HEK293 (cell line): ENCODE data around the gene RCSD1.
A peak's percentile ranks its signal among the peaks of the same experiment; 100 is the strongest.

ENCODE experiments used
- CTCF ChIA-PET: fragments of 350-600 bp; formaldehyde crosslinking; extraction: SDS; loops from one replicate; lab custom pipeline; 2021; ENCODE audit warnings: antibody characterized with exemption; lab: Yijun Ruan, JAX
- POLR2A ChIA-PET: fragments of 300-600 bp; formaldehyde crosslinking; extraction: SDS; loops from one replicate; lab custom pipeline; 2020; ENCODE audit warnings: antibody characterized with exemption, inconsistent platforms; lab: Yijun Ruan, JAX
- H3K27ac ChIP-seq: fragments of 200-500 bp; sonication (Bioruptor generic); 2 replicates; pipeline ENCODE4 v1.5.1; 2014; ENCODE audit warnings: low read depth, low read length, control low read depth, inconsistent platforms; ENCODE audit errors: extremely low read depth
- H3K36me3 ChIP-seq, 2 experiments: fragments of 200-500 bp in 1 of 2; sonication (Bioruptor generic) in 1 of 2; 1 replicate in 1 of 2; 2 replicates in 1 of 2; pipeline ENCODE4 v1.5.1; 2014 to 2017; ENCODE audit warnings: inconsistent platforms in 2 of 2, low read length in 2 of 2; ENCODE audit not compliant: control insufficient read depth in 2 of 2, insufficient read depth in 1 of 2
- H3K4me1 ChIP-seq: fragments of 200-500 bp; sonication (Bioruptor generic); 2 replicates; pipeline ENCODE4 v1.5.1; 2014; ENCODE audit warnings: mild to moderate bottlenecking, low read length, inconsistent platforms; ENCODE audit not compliant: control insufficient read depth, insufficient read depth
- H3K4me3 ChIP-seq: 2 replicates; pipeline ENCODE4 v1.5.1; 2011; ENCODE audit warnings: low read depth, mild to moderate bottlenecking, control low read depth, low read length, moderate library complexity
- H3K9me3 ChIP-seq: fragments of 200-500 bp; sonication (Bioruptor generic); 2 replicates; pipeline ENCODE4 v1.5.1; 2014; ENCODE audit warnings: low read depth, low read length, inconsistent platforms; ENCODE audit not compliant: control insufficient read depth, insufficient read depth
- FEZF1 ChIP-seq: fragments of 450-650 bp; formaldehyde crosslinking; IDR thresholded peaks from 2 replicates; pipeline ENCODE4 v1.5.1; 2016; ENCODE audit warnings: missing biosample characterization, missing genetic modification characterization
- KLF7 ChIP-seq: fragments of 450-650 bp; formaldehyde crosslinking; IDR thresholded peaks from 2 replicates; pipeline ENCODE4 v1.5.1; 2016; ENCODE audit warnings: missing biosample characterization, missing genetic modification characterization, borderline replicate concordance
- PATZ1 ChIP-seq: fragments of 450-650 bp; formaldehyde crosslinking; IDR thresholded peaks from 2 replicates; pipeline ENCODE4 v1.5.1; 2016; ENCODE audit warnings: missing biosample characterization, missing genetic modification characterization
- PRDM1 ChIP-seq: fragments of 450-650 bp; formaldehyde crosslinking; IDR thresholded peaks from 2 replicates; pipeline ENCODE4; 2016; ENCODE audit warnings: missing biosample characterization, missing genetic modification characterization
- SP7 ChIP-seq: fragments of 450-650 bp; formaldehyde crosslinking; IDR thresholded peaks from 2 replicates; pipeline ENCODE4 v1.5.1; 2016; ENCODE audit warnings: missing biosample characterization, missing genetic modification characterization
- ZBTB48 ChIP-seq: fragments of 450-650 bp; formaldehyde crosslinking; IDR thresholded peaks from 2 replicates; pipeline ENCODE4 v1.5.1; 2016; ENCODE audit warnings: missing biosample characterization, missing genetic modification characterization
- ZNF10 ChIP-seq: fragments of 450-650 bp; formaldehyde crosslinking; IDR thresholded peaks from 2 replicates; pipeline ENCODE4 v1.5.1; 2017; ENCODE audit warnings: missing biosample characterization, missing genetic modification characterization
- ZNF121 ChIP-seq: fragments of 450-650 bp; formaldehyde crosslinking; IDR thresholded peaks from 2 replicates; pipeline ENCODE4 v1.5.1; 2016; ENCODE audit warnings: missing biosample characterization, missing genetic modification characterization
- ZNF174 ChIP-seq: fragments of 450-650 bp; formaldehyde crosslinking; IDR thresholded peaks from 2 replicates; pipeline ENCODE4 v1.5.0; 2017; ENCODE audit warnings: missing biosample characterization, mild to moderate bottlenecking, missing genetic modification characterization
- ZNF211 ChIP-seq: fragments of 450-650 bp; formaldehyde crosslinking; IDR thresholded peaks from 2 replicates; pipeline ENCODE4 v1.5.1; 2016; ENCODE audit warnings: low read depth, missing biosample characterization, missing genetic modification characterization
- ZNF335 ChIP-seq: fragments of 450-650 bp; formaldehyde crosslinking; conservative IDR thresholded peaks from 2 replicates; pipeline ENCODE4 v1.5.1; 2016; ENCODE audit warnings: missing biosample characterization, missing genetic modification characterization
- ZNF416 ChIP-seq: fragments of 450-650 bp; formaldehyde crosslinking; IDR thresholded peaks from 2 replicates; pipeline ENCODE4 v1.5.1; 2016; ENCODE audit warnings: missing biosample characterization, missing genetic modification characterization
- ZNF426 ChIP-seq: fragments of 450-650 bp; formaldehyde crosslinking; IDR thresholded peaks from 2 replicates; pipeline ENCODE4 v1.5.1; 2017; ENCODE audit warnings: missing biosample characterization, missing genetic modification characterization, mild to moderate bottlenecking, inconsistent platforms, moderate library complexity
- ZNF549 ChIP-seq: fragments of 450-650 bp; IDR thresholded peaks from 2 replicates; pipeline ENCODE4 v1.5.1; 2018; ENCODE audit warnings: missing biosample characterization, missing genetic modification characterization, mild to moderate bottlenecking, inconsistent platforms, moderate library complexity
- ZNF580 ChIP-seq: fragments of 450-650 bp; formaldehyde crosslinking; IDR thresholded peaks from 2 replicates; pipeline ENCODE4 v1.5.1; 2016; ENCODE audit warnings: missing biosample characterization, missing genetic modification characterization
- ZNF791 ChIP-seq: fragments of 450-650 bp; formaldehyde crosslinking; IDR thresholded peaks from 2 replicates; pipeline ENCODE4 v1.5.1; 2016; ENCODE audit warnings: missing biosample characterization, missing genetic modification characterization
- ZSCAN30 ChIP-seq: fragments of 450-650 bp; IDR thresholded peaks from 2 replicates; pipeline ENCODE4 v1.5.1; 2018; ENCODE audit warnings: missing biosample characterization, mild to moderate bottlenecking, missing genetic modification characterization, moderate library complexity
- TF ChIP-seq, protein P1 (sequence below): fragments of 450-650 bp; formaldehyde crosslinking; IDR thresholded peaks from 2 replicates; pipeline ENCODE4 v1.5.1; 2016; ENCODE audit warnings: missing biosample characterization, missing genetic modification characterization, low read depth
- TF ChIP-seq, protein P2 (sequence below): fragments of 450-650 bp; formaldehyde crosslinking; IDR thresholded peaks from 2 replicates; pipeline ENCODE4 v1.5.1; 2016; ENCODE audit warnings: missing biosample characterization, missing genetic modification characterization
- TF ChIP-seq, protein P3 (sequence below): fragments of 450-650 bp; formaldehyde crosslinking; IDR thresholded peaks from 2 replicates; pipeline ENCODE4 v1.5.1; 2016; ENCODE audit warnings: missing biosample characterization, missing genetic modification characterization
- TF ChIP-seq, protein P4 (sequence below): fragments of 450-650 bp; formaldehyde crosslinking; IDR thresholded peaks from 2 replicates; pipeline ENCODE4 v1.5.1; 2016; ENCODE audit warnings: missing biosample characterization, missing genetic modification characterization, low read depth
- TF ChIP-seq, protein P5 (sequence below): IDR thresholded peaks from 2 replicates; pipeline ENCODE4 v1.6.1; 2011; ENCODE audit warnings: mild to moderate bottlenecking, low read depth, low read length, borderline replicate concordance

The RCSD1 gene

DNA sequence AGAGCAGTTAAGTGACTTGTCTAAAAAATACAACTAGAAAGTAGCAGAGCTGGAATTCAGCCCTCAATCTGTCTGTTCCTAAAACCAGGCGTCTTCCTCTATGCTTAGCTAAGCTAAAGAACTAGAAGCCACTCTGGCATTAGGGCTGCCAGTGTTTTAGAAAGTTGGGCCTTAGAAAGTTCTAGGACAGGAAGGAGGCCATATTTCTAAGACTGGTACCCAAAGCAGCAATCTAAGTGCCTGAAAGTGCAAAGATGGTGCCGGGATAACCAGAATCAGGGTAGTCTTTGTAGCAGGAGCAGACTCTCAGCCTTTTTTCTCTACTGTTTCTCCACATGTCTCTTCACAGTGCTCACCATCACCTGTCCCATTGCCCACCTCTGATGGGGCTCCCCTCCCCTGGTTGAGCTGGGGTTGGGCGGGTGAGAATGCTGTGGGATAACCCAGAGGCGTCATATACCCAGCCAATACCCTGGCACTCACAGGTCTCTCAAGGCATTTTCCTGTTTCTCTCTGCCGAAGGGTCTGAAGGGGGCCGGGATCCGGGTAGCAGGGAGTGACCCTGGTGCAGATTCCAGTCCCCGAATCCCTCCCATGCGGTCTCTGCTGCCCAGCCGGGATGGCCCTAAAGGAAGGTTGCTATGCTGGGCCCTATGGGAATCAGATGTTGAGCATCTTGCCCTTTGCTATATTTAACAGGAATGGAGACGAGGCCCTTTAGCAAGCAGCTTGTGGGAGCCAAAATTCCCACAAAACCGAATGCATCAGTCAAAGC, 1.1 kb upstream of the RCSD1 start (continued):
- TF ChIP-seq, protein P1, sequence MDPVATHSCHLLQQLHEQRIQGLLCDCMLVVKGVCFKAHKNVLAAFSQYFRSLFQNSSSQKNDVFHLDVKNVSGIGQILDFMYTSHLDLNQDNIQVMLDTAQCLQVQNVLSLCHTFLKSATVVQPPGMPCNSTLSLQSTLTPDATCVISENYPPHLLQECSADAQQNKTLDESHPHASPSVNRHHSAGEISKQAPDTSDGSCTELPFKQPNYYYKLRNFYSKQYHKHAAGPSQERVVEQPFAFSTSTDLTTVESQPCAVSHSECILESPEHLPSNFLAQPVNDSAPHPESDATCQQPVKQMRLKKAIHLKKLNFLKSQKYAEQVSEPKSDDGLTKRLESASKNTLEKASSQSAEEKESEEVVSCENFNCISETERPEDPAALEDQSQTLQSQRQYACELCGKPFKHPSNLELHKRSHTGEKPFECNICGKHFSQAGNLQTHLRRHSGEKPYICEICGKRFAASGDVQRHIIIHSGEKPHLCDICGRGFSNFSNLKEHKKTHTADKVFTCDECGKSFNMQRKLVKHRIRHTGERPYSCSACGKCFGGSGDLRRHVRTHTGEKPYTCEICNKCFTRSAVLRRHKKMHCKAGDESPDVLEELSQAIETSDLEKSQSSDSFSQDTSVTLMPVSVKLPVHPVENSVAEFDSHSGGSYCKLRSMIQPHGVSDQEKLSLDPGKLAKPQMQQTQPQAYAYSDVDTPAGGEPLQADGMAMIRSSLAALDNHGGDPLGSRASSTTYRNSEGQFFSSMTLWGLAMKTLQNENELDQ = no peak
- TF ChIP-seq ZNF174 (tag by site-specific recombination) (no peak), ZNF211 (tag by site-specific recombination) (no peak), ZBTB48 (no peak), ZSCAN30 (tag by site-specific recombination) (no peak), ZNF10 (tag by site-specific recombination) (no peak), PRDM1 (no peak), ZNF416 (no peak), FEZF1 (tag by site-specific recombination) (no peak), ZNF121 (tag by site-specific recombination) (no peak), KLF7 (no peak)
- TF ChIP-seq, protein P2, sequence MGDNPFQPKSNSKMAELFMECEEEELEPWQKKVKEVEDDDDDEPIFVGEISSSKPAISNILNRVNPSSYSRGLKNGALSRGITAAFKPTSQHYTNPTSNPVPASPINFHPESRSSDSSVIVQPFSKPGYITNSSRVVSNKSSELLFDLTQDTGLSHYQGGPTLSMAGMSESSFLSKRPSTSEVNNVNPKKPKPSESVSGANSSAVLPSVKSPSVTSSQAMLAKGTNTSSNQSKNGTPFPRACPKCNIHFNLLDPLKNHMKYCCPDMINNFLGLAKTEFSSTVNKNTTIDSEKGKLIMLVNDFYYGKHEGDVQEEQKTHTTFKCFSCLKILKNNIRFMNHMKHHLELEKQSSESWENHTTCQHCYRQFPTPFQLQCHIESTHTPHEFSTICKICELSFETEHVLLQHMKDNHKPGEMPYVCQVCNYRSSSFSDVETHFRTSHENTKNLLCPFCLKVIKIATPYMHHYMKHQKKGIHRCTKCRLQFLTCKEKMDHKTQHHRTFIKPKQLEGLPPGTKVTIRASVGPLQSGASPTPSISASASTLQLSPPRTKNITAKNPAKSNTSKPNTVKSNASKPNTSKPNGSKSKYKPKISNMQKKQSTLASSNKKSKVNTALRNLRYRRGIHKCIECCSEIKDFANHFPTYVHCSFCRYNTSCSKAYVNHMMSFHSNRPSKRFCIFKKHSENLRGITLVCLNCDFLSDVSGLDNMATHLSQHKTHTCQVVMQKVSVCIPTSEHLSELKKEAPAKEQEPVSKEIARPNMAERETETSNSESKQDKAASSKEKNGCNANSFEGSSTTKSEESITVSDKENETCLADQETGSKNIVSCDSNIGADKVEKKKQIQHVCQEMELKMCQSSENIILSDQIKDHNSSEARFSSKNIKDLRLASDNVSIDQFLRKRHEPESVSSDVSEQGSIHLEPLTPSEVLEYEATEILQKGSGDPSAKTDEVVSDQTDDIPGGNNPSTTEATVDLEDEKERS (tag by site-specific recombination) = no peak
- TF ChIP-seq, protein P3, sequence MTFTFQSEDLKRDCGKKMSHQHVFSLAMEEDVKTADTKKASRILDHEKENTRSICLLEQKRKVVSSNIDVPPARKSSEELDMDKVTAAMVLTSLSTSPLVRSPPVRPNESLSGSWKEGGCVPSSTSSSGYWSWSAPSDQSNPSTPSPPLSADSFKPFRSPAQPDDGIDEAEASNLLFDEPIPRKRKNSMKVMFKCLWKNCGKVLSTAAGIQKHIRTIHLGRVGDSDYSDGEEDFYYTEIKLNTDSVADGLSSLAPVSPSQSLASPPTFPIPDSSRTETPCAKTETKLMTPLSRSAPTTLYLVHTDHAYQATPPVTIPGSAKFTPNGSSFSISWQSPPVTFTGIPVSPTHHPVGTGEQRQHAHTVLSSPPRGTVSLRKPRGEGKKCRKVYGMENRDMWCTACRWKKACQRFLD (tag by site-specific recombination) = no peak

DNA sequence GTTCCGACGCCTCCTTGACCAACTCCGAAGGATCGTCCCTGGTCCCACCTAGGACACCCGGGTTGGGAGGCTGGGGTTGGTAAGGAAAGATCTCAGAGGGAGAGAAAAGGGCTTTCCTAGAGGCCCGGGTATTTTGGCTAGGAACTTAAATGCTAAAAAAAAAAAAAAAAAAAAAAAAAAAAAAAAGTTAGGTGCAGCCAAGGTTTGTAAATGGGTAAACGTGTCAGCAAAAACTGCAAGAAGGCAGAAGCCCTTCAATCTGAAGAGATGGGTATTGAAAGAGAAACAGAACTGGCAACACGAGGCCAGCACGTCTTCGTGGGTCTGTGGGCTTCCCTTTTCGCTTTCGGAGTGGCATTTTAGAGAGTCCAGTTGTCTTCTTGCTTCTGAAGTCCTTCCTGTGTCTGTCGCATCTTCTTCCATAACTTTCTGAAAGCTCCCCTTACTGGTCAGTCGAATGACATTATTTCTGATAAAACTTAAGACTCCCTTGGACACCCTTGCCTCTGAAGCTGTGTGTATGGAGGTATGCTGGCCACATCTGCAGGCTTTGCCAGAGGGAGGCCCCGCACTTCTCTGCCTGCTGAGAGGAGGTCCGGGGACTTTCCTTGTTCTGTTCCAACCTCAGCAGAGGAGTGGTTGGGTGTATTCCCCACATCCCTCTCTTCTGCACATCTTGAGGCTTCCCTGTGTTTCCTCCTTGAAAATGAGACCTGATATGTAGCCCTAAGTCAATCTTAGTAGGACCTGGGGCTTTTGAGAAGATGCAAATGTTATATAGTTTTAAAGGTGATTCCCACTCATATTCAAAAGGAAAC, 745 bp downstream of the RCSD1 start:
- POLR2A ChIA-PET = no interaction called here
- Histone ChIP-seq H3K4me3 (peak overlapping the region; percentile 26; the same call in 1 of the 2 replicates), H3K4me1 (no peaks in the 10 kb centered on the region)

More for the DNA sequence above, 745 bp downstream of the RCSD1 start:
- Histone ChIP-seq H3K36me3 (no peaks in the 10 kb centered on the region), H3K9me3 (no peaks in the 10 kb centered on the region), H3K27ac (no peak overlapping the region)
- TF ChIP-seq ZNF426 (tag by site-specific recombination) (no peak), ZNF10 (tag by site-specific recombination) (no peak), ZNF580 (tag by site-specific recombination) (no peak), ZNF174 (tag by site-specific recombination) (no peak), ZNF549 (tag by site-specific recombination) (no peak), ZNF791 (tag by site-specific recombination) (no peak), ZNF335 (tag by site-specific recombination) (no peak), PATZ1 (tag by site-specific recombination) (no peak), SP7 (tag by site-specific recombination) (no peak)
- TF ChIP-seq, protein P4, sequence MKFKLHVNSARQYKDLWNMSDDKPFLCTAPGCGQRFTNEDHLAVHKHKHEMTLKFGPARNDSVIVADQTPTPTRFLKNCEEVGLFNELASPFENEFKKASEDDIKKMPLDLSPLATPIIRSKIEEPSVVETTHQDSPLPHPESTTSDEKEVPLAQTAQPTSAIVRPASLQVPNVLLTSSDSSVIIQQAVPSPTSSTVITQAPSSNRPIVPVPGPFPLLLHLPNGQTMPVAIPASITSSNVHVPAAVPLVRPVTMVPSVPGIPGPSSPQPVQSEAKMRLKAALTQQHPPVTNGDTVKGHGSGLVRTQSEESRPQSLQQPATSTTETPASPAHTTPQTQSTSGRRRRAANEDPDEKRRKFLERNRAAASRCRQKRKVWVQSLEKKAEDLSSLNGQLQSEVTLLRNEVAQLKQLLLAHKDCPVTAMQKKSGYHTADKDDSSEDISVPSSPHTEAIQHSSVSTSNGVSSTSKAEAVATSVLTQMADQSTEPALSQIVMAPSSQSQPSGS = no peak
- TF ChIP-seq, protein P5, sequence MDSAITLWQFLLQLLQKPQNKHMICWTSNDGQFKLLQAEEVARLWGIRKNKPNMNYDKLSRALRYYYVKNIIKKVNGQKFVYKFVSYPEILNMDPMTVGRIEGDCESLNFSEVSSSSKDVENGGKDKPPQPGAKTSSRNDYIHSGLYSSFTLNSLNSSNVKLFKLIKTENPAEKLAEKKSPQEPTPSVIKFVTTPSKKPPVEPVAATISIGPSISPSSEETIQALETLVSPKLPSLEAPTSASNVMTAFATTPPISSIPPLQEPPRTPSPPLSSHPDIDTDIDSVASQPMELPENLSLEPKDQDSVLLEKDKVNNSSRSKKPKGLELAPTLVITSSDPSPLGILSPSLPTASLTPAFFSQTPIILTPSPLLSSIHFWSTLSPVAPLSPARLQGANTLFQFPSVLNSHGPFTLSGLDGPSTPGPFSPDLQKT = no peak
- CTCF ChIA-PET = no interaction called here
